HepG2 (cell line): ENCODE data around the gene PLLP. TPM values are rescaled to one million over a fixed set of nuclear protein-coding genes. Genes with fewer than 3 reads are reported as not detected.

ENCODE experiments used
- CBX1 ChIP-seq: IDR thresholded peaks from one replicate; pipeline ENCODE4 v1.6.1; 2016; ENCODE audit warnings: antibody characterized with exemption, low read depth
- MAFF ChIP-seq: IDR thresholded peaks from 2 replicates; pipeline ENCODE4 v1.6.1; 2011; ENCODE audit warnings: low read depth, low read length, improper control_type of control experiment
- PRPF4 ChIP-seq: fragments of 200-400 bp; formaldehyde crosslinking; IDR thresholded peaks from 2 replicates; pipeline ENCODE4 v1.6.1; 2016; ENCODE audit warnings: low read length, low read depth; ENCODE audit not compliant: poor library complexity, severe bottlenecking
- ZMYM4 ChIP-seq: sonication (generic); formaldehyde crosslinking; IDR thresholded peaks from 2 replicates; pipeline ENCODE4 v1.8.1; 2023; ENCODE audit warnings: mild to moderate bottlenecking, missing genetic modification reagents
- ZNF333 ChIP-seq: sonication (generic); formaldehyde crosslinking; IDR thresholded peaks from 2 replicates; pipeline ENCODE4 v1.4.0; 2020; ENCODE audit warnings: mild to moderate bottlenecking, missing genetic modification reagents, borderline replicate concordance
- ZNF34 ChIP-seq: sonication (generic); formaldehyde crosslinking; IDR thresholded peaks from 2 replicates; pipeline ENCODE4 v1.4.0; 2020; ENCODE audit warnings: mild to moderate bottlenecking, missing genetic modification reagents, borderline replicate concordance
- ZNF383 ChIP-seq: sonication (generic); formaldehyde crosslinking; IDR thresholded peaks from 2 replicates; pipeline ENCODE4 v1.4.0; 2020; ENCODE audit warnings: missing genetic modification reagents, mild to moderate bottlenecking, borderline replicate concordance
- ZNF543 ChIP-seq: sonication (generic); formaldehyde crosslinking; IDR thresholded peaks from 2 replicates; pipeline ENCODE4 v1.4.0; 2020; ENCODE audit warnings: mild to moderate bottlenecking, missing genetic modification reagents
- ZNF547 ChIP-seq: sonication (generic); formaldehyde crosslinking; IDR thresholded peaks from 2 replicates; pipeline ENCODE4 v1.5.1; 2020; ENCODE audit warnings: mild to moderate bottlenecking, missing genetic modification reagents
- ZNF75D ChIP-seq: sonication (generic); formaldehyde crosslinking; IDR thresholded peaks from 2 replicates; pipeline ENCODE4 v1.8.1; 2023; ENCODE audit warnings: missing genetic modification reagents, mild to moderate bottlenecking, borderline replicate concordance
- ZNF792 ChIP-seq: IDR thresholded peaks from 2 replicates; pipeline ENCODE4 v1.6.1; 2016
- ZZZ3 ChIP-seq: sonication (generic); formaldehyde crosslinking; IDR thresholded peaks from 2 replicates; pipeline ENCODE4 v1.4.0; 2020; ENCODE audit warnings: missing genetic modification reagents, mild to moderate bottlenecking, borderline replicate concordance
- polyA plus RNA-seq, 8 experiments: library from polyadenylated mRNA; depleted of rRNA in 3 of 8; stranded (reverse) in 7 of 8; unstranded in 1 of 8; fragments of >200 nt; fragmentation: Illumina TruSeq in 4 of 8; extraction: Trizol in 4 of 8; gene quantifications; 2 replicates each; pipeline versions ENCODE4 v1.2.1 to v1.2.3, GENCODE V29; 2011 to 2016; ENCODE audit warnings: low read depth in 4 of 8, missing spikeins in 1 of 8, mixed read lengths in 1 of 8; ENCODE audit not compliant: insufficient read depth in 1 of 8
- total RNA-seq, 5 experiments: library from RNA; depleted of rRNA; stranded (reverse); fragments of >200 nt; fragmentation: Illumina TruSeq; extraction: Trizol; gene quantifications; 2 replicates each; pipeline ENCODE4 v1.2.3, GENCODE V29; 2016; ENCODE audit warnings: low read depth in 1 of 5
- TF ChIP-seq, protein P1 (sequence below): sonication (generic); formaldehyde crosslinking; IDR thresholded peaks from 2 replicates; pipeline ENCODE4 v1.5.1; 2020; ENCODE audit warnings: missing genetic modification reagents, mild to moderate bottlenecking, borderline replicate concordance
- TF ChIP-seq, protein P2 (sequence below): sonication (generic); formaldehyde crosslinking; IDR thresholded peaks from 2 replicates; pipeline ENCODE4 v1.5.0; 2020; ENCODE audit warnings: mild to moderate bottlenecking, low read depth, missing genetic modification reagents, borderline replicate concordance
- TF ChIP-seq, protein P3 (sequence below): sonication (generic); formaldehyde crosslinking; IDR thresholded peaks from 2 replicates; pipeline ENCODE4 v1.8.0; 2022; ENCODE audit warnings: mild to moderate bottlenecking, missing genetic modification reagents
- TF ChIP-seq, protein P4 (sequence below): sonication (generic); formaldehyde crosslinking; IDR thresholded peaks from 2 replicates; pipeline ENCODE4 v1.4.0; 2020; ENCODE audit warnings: mild to moderate bottlenecking, low read depth, missing genetic modification reagents
- TF ChIP-seq, protein P5 (sequence below): sonication (generic); formaldehyde crosslinking; IDR thresholded peaks from 2 replicates; pipeline ENCODE4 v1.4.0; 2020; ENCODE audit warnings: missing genetic modification reagents

Gene PLLP
- total and polyA plus RNA-seq, 2 of the 13 experiments (the other 11 are each of a cell fraction or from before 2014, with no cell fraction given), result 60.6 to 127 TPM

DNA sequence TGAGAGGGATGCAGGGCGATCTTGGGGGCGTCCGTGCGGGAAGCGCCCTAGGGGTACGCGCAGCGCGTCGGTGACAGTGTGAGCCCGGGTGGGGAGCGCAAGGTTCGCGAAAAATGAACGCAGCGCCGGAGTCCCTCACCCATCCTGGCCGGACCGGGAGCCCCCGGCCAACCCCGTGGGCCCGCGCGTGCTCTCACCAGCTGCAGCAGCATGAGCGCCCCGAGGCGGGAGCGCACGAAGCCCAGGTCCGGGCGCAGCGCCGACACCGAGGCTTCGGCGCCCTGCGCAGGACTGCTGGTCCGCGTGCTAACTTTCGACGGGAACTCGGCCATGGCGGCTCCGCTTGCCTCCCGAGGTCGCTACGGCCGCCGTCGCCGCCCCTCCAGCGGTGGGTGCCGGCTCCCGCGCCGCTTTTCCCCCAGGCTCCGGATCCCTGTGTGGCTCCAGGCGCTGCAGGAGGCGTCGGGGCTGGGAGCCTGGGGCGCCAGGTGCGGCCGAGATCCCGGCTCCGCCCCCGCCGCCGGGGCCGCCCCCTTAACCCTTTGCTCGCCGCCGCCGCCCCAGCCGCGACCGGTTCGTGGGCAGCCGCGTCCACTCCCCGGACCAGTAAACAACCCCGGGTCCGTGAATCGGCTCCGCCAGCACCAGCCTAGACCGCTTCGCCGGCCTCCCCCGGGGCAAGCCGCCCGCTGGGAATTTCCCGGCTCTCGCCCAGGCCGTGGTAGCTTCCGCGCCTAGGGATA, at the start of gene PLLP (continued):
- TF ChIP-seq, protein P1, sequence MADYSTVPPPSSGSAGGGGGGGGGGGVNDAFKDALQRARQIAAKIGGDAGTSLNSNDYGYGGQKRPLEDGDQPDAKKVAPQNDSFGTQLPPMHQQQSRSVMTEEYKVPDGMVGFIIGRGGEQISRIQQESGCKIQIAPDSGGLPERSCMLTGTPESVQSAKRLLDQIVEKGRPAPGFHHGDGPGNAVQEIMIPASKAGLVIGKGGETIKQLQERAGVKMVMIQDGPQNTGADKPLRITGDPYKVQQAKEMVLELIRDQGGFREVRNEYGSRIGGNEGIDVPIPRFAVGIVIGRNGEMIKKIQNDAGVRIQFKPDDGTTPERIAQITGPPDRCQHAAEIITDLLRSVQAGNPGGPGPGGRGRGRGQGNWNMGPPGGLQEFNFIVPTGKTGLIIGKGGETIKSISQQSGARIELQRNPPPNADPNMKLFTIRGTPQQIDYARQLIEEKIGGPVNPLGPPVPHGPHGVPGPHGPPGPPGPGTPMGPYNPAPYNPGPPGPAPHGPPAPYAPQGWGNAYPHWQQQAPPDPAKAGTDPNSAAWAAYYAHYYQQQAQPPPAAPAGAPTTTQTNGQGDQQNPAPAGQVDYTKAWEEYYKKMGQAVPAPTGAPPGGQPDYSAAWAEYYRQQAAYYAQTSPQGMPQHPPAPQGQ, result 0 out of 2 replicates have a peak, but pooled peaks have one; percentile 43
- TF ChIP-seq MAFF, result no peak
- TF ChIP-seq ZNF333 (CRISPR knock-in tag), result peak; percentile 96; the same call in 1 of the 2 replicates
- TF ChIP-seq, protein P2, sequence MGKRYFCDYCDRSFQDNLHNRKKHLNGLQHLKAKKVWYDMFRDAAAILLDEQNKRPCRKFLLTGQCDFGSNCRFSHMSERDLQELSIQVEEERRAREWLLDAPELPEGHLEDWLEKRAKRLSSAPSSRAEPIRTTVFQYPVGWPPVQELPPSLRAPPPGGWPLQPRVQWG (CRISPR knock-in tag), result no peak
- no peak for TF ChIP-seq CBX1
- TF ChIP-seq, protein P3, sequence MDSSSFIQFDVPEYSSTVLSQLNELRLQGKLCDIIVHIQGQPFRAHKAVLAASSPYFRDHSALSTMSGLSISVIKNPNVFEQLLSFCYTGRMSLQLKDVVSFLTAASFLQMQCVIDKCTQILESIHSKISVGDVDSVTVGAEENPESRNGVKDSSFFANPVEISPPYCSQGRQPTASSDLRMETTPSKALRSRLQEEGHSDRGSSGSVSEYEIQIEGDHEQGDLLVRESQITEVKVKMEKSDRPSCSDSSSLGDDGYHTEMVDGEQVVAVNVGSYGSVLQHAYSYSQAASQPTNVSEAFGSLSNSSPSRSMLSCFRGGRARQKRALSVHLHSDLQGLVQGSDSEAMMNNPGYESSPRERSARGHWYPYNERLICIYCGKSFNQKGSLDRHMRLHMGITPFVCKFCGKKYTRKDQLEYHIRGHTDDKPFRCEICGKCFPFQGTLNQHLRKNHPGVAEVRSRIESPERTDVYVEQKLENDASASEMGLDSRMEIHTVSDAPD, result no peak
- TF ChIP-seq ZNF383, result no peak
- peak; percentile 99 for TF ChIP-seq ZNF547 (CRISPR knock-in tag)
- peak; percentile 74 for TF ChIP-seq ZMYM4 (CRISPR knock-in tag)
- TF ChIP-seq ZNF34 (CRISPR knock-in tag), result 0 out of 2 replicates have a peak, but pooled peaks have one; percentile 69
- TF ChIP-seq, protein P4, sequence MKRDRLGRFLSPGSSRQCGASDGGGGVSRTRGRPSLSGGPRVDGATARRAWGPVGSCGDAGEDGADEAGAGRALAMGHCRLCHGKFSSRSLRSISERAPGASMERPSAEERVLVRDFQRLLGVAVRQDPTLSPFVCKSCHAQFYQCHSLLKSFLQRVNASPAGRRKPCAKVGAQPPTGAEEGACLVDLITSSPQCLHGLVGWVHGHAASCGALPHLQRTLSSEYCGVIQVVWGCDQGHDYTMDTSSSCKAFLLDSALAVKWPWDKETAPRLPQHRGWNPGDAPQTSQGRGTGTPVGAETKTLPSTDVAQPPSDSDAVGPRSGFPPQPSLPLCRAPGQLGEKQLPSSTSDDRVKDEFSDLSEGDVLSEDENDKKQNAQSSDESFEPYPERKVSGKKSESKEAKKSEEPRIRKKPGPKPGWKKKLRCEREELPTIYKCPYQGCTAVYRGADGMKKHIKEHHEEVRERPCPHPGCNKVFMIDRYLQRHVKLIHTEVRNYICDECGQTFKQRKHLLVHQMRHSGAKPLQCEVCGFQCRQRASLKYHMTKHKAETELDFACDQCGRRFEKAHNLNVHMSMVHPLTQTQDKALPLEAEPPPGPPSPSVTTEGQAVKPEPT (CRISPR knock-in tag), result peak; percentile 95
- peak; percentile 68 for TF ChIP-seq ZNF792 (CRISPR knock-in tag)
- TF ChIP-seq ZZZ3 (CRISPR knock-in tag), result peak; percentile 49; the same call in 1 of the 2 replicates
- TF ChIP-seq ZNF75D (CRISPR knock-in tag), result peak; percentile 98
- TF ChIP-seq ZNF543 (CRISPR knock-in tag), result peak; percentile 96; the same call in 1 of the 2 replicates
- TF ChIP-seq, protein P5, sequence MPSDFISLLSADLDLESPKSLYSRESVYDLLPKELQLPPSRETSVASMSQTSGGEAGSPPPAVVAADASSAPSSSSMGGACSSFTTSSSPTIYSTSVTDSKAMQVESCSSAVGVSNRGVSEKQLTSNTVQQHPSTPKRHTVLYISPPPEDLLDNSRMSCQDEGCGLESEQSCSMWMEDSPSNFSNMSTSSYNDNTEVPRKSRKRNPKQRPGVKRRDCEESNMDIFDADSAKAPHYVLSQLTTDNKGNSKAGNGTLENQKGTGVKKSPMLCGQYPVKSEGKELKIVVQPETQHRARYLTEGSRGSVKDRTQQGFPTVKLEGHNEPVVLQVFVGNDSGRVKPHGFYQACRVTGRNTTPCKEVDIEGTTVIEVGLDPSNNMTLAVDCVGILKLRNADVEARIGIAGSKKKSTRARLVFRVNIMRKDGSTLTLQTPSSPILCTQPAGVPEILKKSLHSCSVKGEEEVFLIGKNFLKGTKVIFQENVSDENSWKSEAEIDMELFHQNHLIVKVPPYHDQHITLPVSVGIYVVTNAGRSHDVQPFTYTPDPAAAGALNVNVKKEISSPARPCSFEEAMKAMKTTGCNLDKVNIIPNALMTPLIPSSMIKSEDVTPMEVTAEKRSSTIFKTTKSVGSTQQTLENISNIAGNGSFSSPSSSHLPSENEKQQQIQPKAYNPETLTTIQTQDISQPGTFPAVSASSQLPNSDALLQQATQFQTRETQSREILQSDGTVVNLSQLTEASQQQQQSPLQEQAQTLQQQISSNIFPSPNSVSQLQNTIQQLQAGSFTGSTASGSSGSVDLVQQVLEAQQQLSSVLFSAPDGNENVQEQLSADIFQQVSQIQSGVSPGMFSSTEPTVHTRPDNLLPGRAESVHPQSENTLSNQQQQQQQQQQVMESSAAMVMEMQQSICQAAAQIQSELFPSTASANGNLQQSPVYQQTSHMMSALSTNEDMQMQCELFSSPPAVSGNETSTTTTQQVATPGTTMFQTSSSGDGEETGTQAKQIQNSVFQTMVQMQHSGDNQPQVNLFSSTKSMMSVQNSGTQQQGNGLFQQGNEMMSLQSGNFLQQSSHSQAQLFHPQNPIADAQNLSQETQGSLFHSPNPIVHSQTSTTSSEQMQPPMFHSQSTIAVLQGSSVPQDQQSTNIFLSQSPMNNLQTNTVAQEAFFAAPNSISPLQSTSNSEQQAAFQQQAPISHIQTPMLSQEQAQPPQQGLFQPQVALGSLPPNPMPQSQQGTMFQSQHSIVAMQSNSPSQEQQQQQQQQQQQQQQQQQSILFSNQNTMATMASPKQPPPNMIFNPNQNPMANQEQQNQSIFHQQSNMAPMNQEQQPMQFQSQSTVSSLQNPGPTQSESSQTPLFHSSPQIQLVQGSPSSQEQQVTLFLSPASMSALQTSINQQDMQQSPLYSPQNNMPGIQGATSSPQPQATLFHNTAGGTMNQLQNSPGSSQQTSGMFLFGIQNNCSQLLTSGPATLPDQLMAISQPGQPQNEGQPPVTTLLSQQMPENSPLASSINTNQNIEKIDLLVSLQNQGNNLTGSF, result peak; percentile 99
- no peak for TF ChIP-seq PRPF4
